ENCODE measurements around the gene IFT122.

IFT122 gene

DNA sequence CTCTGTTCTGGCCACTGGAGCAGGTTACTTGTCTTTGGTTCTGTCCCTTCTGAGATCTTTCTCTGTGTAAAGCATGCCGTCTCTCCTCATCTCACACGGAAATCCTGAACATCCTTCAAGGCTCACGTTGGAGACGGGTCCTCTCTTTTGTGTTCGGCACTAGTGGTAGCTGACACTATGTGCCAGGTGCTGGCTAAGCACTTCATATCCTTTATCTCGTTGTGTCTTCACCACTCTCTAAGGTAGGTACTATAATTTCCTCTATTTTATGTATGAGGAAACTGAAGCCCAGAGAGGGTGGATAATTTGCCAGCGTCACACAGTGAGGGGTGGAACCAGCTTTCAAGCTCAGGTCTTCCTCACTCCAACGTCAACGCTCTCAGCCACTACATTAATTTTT lies 1.2 kb downstream of the IFT122 start:
- no peak for DNase-seq (ENCODE audit: low spot score)

DNA sequence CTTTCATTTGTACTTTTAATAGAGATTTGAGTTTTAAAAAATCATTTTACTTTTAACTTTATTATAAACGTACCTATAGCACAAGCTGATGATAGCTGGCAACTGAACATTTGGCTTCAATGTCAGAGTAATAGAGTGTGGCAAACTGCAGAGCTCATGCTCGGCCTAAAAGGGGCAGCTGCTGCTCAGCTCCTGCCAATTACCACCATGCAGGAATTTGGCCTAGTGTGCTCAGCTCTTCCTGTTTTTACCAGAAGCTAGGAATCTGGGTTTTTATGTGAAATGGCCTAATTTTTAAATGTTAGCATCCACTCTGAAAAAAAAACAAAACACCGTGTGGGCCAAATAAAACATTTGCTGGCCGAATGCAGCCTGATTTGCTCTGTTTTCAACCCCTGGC lies 1.8 kb downstream of the IFT122 start:
- DNase-seq (ENCODE audit: low spot score): no peak

- no peak for DNase-seq (ENCODE audit: low spot score)
These were observed 2.5 kb downstream of the IFT122 start for GRCh38 chr3:129442486-129442885.

DNA sequence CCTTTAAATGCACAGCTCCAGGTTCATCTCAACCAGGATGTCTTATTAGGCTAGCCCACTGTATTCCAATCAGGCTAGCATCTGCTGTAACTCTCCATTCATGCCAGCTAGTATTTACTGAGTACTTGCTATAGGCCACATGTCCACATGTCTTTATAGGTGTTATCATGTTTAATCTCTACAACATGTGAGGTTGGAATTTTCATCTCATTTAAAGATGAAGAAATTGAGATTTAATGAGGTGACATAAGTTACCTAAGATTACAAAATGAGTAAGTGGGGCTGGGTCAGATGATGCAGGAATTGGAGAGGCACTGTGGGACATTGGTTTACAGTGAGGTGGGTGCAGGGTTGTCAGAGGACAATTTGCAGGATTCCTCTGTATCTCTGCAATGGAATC lies 2.9 kb downstream of the IFT122 start:
- DNase-seq (ENCODE audit: low spot score): no peak

DNA sequence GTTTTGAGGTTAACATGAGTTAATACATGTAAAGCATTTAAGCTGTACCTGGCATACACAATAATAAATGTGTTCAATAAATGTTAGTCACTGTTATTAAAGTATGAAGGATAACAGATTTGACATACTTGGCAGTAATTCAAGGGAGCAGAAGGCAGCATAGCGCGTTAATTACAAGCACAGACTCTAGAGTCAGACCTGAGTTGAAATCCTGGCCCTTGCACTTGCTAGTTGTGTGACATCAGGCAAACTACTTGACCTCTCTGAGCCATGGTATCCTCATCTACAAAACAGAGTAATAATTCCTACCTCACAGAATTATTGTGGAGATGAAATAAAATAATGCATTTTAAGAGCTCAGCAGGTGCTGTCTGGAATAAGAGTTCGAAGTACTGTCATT lies 5.4 kb downstream of the IFT122 start:
- no peak for DNase-seq (ENCODE audit: low spot score)

DNA sequence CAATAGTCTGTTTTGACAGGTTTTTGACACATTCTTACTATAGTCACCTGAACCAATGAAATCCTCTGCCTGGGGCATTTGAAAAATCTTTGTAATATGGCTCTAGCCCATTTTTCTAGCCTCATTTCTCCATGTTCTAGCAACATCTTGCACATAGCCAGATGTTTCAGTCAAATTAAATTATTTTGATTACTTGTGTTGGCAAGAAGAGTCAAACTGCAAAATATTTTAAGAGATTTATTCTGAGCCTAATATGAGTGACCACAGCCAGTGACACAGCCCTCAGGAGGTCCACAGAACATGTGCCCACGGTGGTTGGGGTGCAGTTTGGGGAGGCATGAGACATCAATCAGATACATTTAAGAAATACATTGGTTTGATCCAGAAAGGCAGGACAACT lies 6.9 kb downstream of the IFT122 start:
- no peak for DNase-seq (ENCODE audit: low spot score)

GRCh38 chr3:129448186-129448895 lies 8.3 kb downstream of the IFT122 start:
- DNase-seq (ENCODE audit: low spot score): peak; percentile 10

DNA sequence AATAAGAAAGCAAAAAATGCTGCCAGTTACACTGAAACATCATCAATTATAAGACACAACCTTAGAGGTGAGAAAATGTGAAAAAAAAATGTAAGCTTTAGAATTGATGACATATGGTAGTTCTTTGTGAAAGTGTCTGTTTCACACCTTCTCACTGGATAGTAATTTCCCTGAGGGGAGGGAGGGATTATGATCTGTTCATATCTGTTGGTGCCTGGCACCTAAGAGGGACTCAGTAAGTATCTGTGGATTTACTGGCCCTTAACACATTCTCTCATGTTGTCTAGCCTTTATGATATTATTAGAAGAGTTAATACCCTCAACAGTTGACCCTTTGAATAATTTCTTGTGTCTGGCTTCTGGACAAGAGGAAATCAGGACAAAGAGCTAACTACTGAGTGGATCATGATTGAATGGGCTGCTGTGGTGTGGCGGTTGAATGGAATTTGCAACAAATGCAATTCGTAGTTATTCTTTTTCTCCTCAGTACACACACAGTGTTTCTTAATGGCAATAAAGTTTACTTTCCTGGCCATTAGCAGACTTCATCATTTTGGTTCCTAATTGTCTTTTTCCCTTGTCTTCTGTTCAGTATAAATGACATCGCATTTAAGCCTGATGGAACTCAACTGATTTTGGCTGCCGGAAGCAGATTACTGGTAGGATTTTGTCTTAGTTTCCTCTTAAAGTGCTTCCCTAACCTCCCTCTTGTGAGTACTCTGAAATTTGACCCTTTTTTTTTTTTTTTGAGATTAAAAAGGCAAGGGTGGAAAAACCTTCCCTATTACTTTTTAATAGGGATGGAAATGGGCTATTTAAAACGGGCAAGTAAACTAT lies 9.5 kb downstream of the IFT122 start:
- no peak for DNase-seq (ENCODE audit: low spot score)

- no peak for DNase-seq (ENCODE audit: low spot score)
These were observed 13.7 kb downstream of the IFT122 start for GRCh38 chr3:129453732-129454131.

GRCh38 chr3:129460155-129460554 lies 20.1 kb downstream of the IFT122 start:
- no peak for DNase-seq (ENCODE audit: low spot score)

GRCh38 chr3:129460572-129460971 lies 20.5 kb downstream of the IFT122 start:
- no peak for DNase-seq (ENCODE audit: low spot score)

GRCh38 chr3:129461022-129461421 lies 21.0 kb downstream of the IFT122 start:
- no peak for DNase-seq (ENCODE audit: low spot score)

- DNase-seq (ENCODE audit: low spot score): no peak
These were observed 21.6 kb downstream of the IFT122 start for GRCh38 chr3:129461461-129462146.

DNA sequence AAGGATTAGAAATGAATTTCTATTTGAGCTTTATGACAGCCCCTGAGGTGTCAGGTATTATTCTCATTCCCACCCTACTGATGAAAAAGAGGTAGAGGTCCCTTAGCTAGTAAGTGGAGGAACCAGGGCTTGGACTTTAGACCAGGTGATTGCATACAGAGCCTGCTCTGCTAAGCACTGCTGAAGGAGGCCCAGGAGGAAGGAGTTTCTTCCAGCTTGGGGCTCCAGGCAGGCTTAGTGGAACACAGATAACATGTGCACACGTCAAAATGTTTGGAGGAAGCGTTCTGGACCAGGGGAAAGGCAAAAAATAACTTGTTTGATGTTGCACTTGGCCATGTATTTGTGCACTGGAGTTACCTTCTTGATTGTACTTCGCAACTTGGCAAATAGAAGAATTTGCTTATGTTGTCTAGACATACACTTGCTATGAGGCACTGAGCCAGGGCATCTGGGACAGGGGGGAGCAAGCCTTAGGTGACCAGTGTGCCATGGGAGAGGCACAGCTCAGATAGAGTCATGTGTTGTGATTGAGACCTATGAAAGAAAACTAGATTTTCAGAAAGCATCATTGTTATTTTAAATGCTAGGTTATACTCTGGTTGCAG lies 22.4 kb downstream of the IFT122 start:
- DNase-seq (ENCODE audit: low spot score): no peak

DNA sequence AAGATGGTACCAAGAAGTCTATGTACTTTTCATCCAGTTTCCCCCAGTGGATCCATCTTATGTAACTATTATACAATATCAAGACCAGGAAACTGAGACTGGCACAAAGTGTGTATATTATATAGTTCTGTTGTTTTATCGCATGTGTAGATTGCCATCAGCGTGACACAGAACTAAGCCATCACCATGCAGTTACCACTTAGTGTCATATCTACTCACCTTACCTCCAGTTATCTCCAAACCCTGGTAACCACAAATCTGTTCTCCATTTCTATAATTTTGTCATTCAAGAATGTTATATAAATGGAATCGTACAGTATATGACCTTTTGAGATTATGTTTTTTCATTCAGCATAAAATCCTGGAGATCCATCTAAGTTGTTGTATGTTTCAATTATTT lies 23.1 kb downstream of the IFT122 start:
- DNase-seq (ENCODE audit: low spot score): no peak

GRCh38 chr3:129463716-129464115 lies 23.7 kb downstream of the IFT122 start:
- no peak for DNase-seq (ENCODE audit: low spot score)

GRCh38 chr3:129467932-129468331 lies 27.9 kb downstream of the IFT122 start:
- DNase-seq (ENCODE audit: low spot score): no peak

GRCh38 chr3:129469026-129469425 lies 29.0 kb downstream of the IFT122 start:
- DNase-seq (ENCODE audit: low spot score): no peak

DNA sequence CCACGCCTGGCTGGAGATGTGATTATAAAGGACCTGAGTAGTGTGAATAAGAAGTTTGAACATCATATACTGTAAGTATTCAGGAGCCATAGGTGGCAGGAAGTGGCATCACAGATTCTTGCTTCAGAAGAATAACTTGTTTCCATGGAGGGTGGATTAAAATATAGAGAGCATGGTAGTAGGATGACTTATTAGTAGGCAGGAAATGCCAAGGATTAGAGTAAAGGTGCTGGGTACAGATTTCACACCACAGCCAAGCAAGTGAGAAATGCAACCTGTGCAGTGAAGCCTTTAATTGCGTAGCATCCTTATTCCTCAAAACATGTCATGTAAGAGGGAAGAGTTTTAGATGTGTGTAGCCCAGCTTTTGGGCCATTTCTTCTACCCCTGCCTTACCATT lies 30.8 kb downstream of the IFT122 start:
- DNase-seq (ENCODE audit: low spot score): no peak

DNA sequence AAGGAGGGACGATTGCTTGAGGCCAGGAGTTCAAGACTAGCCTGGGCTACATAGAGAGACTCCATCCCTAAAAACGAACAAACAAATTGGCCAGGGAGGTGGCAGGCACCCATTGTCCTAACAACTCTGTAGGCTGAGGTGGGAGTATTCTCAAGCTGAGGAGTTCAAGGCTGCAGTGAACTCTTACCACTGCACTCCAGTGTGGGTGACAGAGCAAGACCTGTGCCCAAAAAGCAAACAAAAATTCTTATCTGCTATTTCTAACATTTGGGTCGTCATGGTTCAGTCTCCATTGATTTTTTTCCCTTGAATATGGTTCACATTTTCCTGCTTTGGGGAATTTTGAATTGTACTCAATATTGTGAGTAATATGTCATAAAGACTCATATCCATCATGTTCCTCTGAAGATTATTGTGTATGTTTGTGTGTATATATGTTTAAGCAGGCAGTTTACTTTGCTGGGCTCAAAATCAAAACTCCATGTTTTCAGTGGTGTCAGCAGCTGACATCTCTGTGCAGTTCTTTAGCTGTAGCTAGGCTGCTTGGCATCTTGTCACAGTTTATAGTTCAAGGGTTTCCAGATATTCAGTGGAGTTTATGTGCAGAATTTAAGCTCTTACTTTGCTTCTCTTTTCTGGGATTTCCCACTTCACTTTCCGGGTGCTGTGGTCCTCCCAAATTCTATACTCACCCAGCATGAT lies 33.2 kb downstream of the IFT122 start:
- DNase-seq (ENCODE audit: low spot score): no peak

- no peak for DNase-seq (ENCODE audit: low spot score)
These were observed 33.7 kb downstream of the IFT122 start for GRCh38 chr3:129473769-129474152.
